ENCODE results near the gene LHX5. TPM values are rescaled to one million over a fixed set of nuclear protein-coding genes. Genes with fewer than 3 reads are reported as not detected.

Gene LHX5
- total RNA-seq, 2 experiments from 2014 or later = not detected

- Mint-ChIP-seq H3K4me3 (no peak overlapping the region), H3K9me3 (ENCODE audit: low read depth) (no peaks in the 10 kb centered on the region), H3K36me3 (ENCODE audit: low read depth) (no peaks in the 10 kb centered on the region), H3K27ac (no peak overlapping the region), H3K4me1 (no peaks in the 10 kb centered on the region), H3K27me3 (peaks cover 3% of the 10 kb centered on the region)
- ChIA-PET POLR2A (interaction anchor here (0.6 kb wide), 1 partner anchor 247 kb away, joined by 5 read pairs; no protein-coding TSS in a partner anchor), CTCF (no interaction called here)
- no peak for DNase-seq
- intact Hi-C loops (cut with DNase I, micrococcal nuclease) = loop anchor here in 1 of 2 experiments (2.0 kb wide), 1 partner anchor 474 kb away; no protein-coding TSS in a partner anchor
- ATAC-seq = no peak
Measured at GRCh38 chr12:113438523-113439300, 33.0 kb downstream of the LHX5 start.

GRCh38 chr12:113437729-113438100, 34.0 kb downstream of the LHX5 start:
- Mint-ChIP-seq H3K27ac (no peak overlapping the region), H3K27me3 (no peaks in the 10 kb centered on the region), H3K9me3 (ENCODE audit: low read depth) (no peaks in the 10 kb centered on the region), H3K36me3 (ENCODE audit: low read depth) (no peaks in the 10 kb centered on the region), H3K4me3 (no peak overlapping the region), H3K4me1 (no peaks in the 10 kb centered on the region)
- ChIA-PET CTCF (no interaction called here), POLR2A (no interaction called here)
- ATAC-seq (no peak), DNase-seq (no peak)
- intact Hi-C loops (cut with DNase I, micrococcal nuclease) = loop anchor here in 1 of 2 experiments (2.0 kb wide), 1 partner anchor 475 kb away; no protein-coding TSS in a partner anchor

- H3K27ac Mint-ChIP-seq = no peak overlapping the region
- ChIA-PET POLR2A (no interaction called here), CTCF (no interaction called here)
- ATAC-seq = no peak
- H3K36me3 Mint-ChIP-seq (ENCODE audit: low read depth) = no peaks in the 10 kb centered on the region
- H3K4me1 Mint-ChIP-seq = no peaks in the 10 kb centered on the region
- no peak overlapping the region for H3K4me3 Mint-ChIP-seq
- no peaks in the 10 kb centered on the region for H3K27me3 Mint-ChIP-seq
- no peak for DNase-seq
- intact Hi-C loops (cut with DNase I, micrococcal nuclease) = no loop called here
- no peaks in the 10 kb centered on the region for H3K9me3 Mint-ChIP-seq (ENCODE audit: low read depth)
Measured at GRCh38 chr12:113436993-113437728, 34.5 kb downstream of the LHX5 start.

- Mint-ChIP-seq H3K4me3 (no peak overlapping the region), H3K27ac (no peak overlapping the region), H3K9me3 (ENCODE audit: low read depth) (no peaks in the 10 kb centered on the region), H3K4me1 (no peaks in the 10 kb centered on the region), H3K27me3 (no peaks in the 10 kb centered on the region), H3K36me3 (ENCODE audit: low read depth) (no peaks in the 10 kb centered on the region)
- CTCF ChIA-PET = no interaction called here
- intact Hi-C loops (cut with DNase I, micrococcal nuclease) = no loop called here
- ATAC-seq (no peak), DNase-seq (no peak)
- POLR2A ChIA-PET = no interaction called here
Measured at GRCh38 chr12:113436586-113436985, 35.1 kb downstream of the LHX5 start.

- H3K36me3 Mint-ChIP-seq (ENCODE audit: low read depth) = no peaks in the 10 kb centered on the region
- ChIA-PET POLR2A (no interaction called here), CTCF (interaction anchor here (1.5 kb wide), 1 partner anchor 10 kb away, joined by 3 read pairs; no protein-coding TSS in a partner anchor)
- peaks cover 4% of the 10 kb centered on the region for H3K27me3 Mint-ChIP-seq
- intact Hi-C loops (cut with DNase I, micrococcal nuclease) = no loop called here
- no peak overlapping the region for H3K27ac Mint-ChIP-seq
- no peaks in the 10 kb centered on the region for H3K4me1 Mint-ChIP-seq
- H3K4me3 Mint-ChIP-seq = no peak overlapping the region
- H3K9me3 Mint-ChIP-seq (ENCODE audit: low read depth) = no peaks in the 10 kb centered on the region
- ATAC-seq (no peak), DNase-seq (no peak)
Measured at GRCh38 chr12:113435367-113435766, 36.3 kb downstream of the LHX5 start.

GRCh38 chr12:113432986-113433385, 38.7 kb downstream of the LHX5 start:
- CTCF ChIA-PET = no interaction called here
- peaks cover 6% of the 10 kb centered on the region for H3K27me3 Mint-ChIP-seq
- H3K4me1 Mint-ChIP-seq = no peaks in the 10 kb centered on the region
- intact Hi-C loops (cut with DNase I, micrococcal nuclease) = no loop called here
- POLR2A ChIA-PET = no interaction called here
- no peak for ATAC-seq
- no peak for DNase-seq
- no peaks in the 10 kb centered on the region for H3K9me3 Mint-ChIP-seq (ENCODE audit: low read depth)
- H3K4me3 Mint-ChIP-seq = no peak overlapping the region
- H3K36me3 Mint-ChIP-seq (ENCODE audit: low read depth) = no peaks in the 10 kb centered on the region
- no peak overlapping the region for H3K27ac Mint-ChIP-seq

- Mint-ChIP-seq H3K27ac (no peak overlapping the region), H3K9me3 (ENCODE audit: low read depth) (no peaks in the 10 kb centered on the region), H3K4me3 (no peak overlapping the region), H3K4me1 (no peaks in the 10 kb centered on the region), H3K27me3 (peaks cover 6% of the 10 kb centered on the region), H3K36me3 (ENCODE audit: low read depth) (no peaks in the 10 kb centered on the region)
- no peak for ATAC-seq
- POLR2A ChIA-PET = no interaction called here
- intact Hi-C loops (cut with DNase I, micrococcal nuclease) = loop anchor here in 1 of 2 experiments (5.0 kb wide), 1 partner anchor 231 kb away; no protein-coding TSS in a partner anchor
- CTCF ChIA-PET = interaction anchor here (1.0 kb wide), 1 partner anchor 66 kb away, joined by 7 read pairs; no protein-coding TSS in a partner anchor
- DNase-seq = no peak
Measured at GRCh38 chr12:113428482-113428881, 43.2 kb downstream of the LHX5 start.

GRCh38 chr12:113427882-113428281, 43.8 kb downstream of the LHX5 start:
- ATAC-seq (no peak), DNase-seq (no peak)
- Mint-ChIP-seq H3K4me3 (no peak overlapping the region), H3K4me1 (peaks cover 2% of the 10 kb centered on the region), H3K27ac (no peak overlapping the region), H3K27me3 (peaks cover 6% of the 10 kb centered on the region), H3K36me3 (ENCODE audit: low read depth) (no peaks in the 10 kb centered on the region), H3K9me3 (ENCODE audit: low read depth) (no peaks in the 10 kb centered on the region)
- CTCF ChIA-PET = no interaction called here
- POLR2A ChIA-PET = no interaction called here
- intact Hi-C loops (cut with DNase I, micrococcal nuclease) = loop anchor here in 1 of 2 experiments (5.0 kb wide), 1 partner anchor 231 kb away; no protein-coding TSS in a partner anchor

- CTCF ChIA-PET = interaction anchor here (0.5 to 2.0 kb wide), 16 partner anchors 9 to 1776 kb away, joined by 3 to 6 read pairs (median 4); partner anchors contain the start of gene SLC8B1
Measured at GRCh38 chr12:113425960-113426453, 45.7 kb downstream of the LHX5 start.

GRCh38 chr12:113424915-113425823, 46.5 kb downstream of the LHX5 start:
- peak; percentile 78 for DNase-seq
- no peak overlapping the region for H3K4me3 Mint-ChIP-seq
- POLR2A ChIA-PET = no interaction called here
- peaks cover 11% of the 10 kb centered on the region for H3K4me1 Mint-ChIP-seq
- ATAC-seq = no peak
- no peaks in the 10 kb centered on the region for H3K9me3 Mint-ChIP-seq (ENCODE audit: low read depth)
- intact Hi-C loops (cut with DNase I, micrococcal nuclease) = loop anchor here (1.0 to 5.0 kb wide), 4 partner anchors 91 to 228 kb away; no protein-coding TSS in a partner anchor
- CTCF ChIA-PET = interaction anchor here (0.5 to 2.0 kb wide), 17 partner anchors 10 to 1777 kb away, joined by 3 to 6 read pairs (median 3); partner anchors contain the start of gene SLC8B1
- peaks cover 2% of the 10 kb centered on the region for H3K27me3 Mint-ChIP-seq
- no peaks in the 10 kb centered on the region for H3K36me3 Mint-ChIP-seq (ENCODE audit: low read depth)
- no peak overlapping the region for H3K27ac Mint-ChIP-seq

More at GRCh38 chr12:113425960-113426453, 45.7 kb downstream of the LHX5 start:
- ATAC-seq (no peak), DNase-seq (no peak)
- no peak overlapping the region for H3K27ac Mint-ChIP-seq
- H3K27me3 Mint-ChIP-seq = peaks cover 6% of the 10 kb centered on the region
- no peaks in the 10 kb centered on the region for H3K36me3 Mint-ChIP-seq (ENCODE audit: low read depth)
- intact Hi-C loops (cut with DNase I, micrococcal nuclease) = loop anchor here (1.0 to 5.0 kb wide), 4 partner anchors 92 to 229 kb away; no protein-coding TSS in a partner anchor
- no peaks in the 10 kb centered on the region for H3K9me3 Mint-ChIP-seq (ENCODE audit: low read depth)
- POLR2A ChIA-PET = no interaction called here
- peaks cover 11% of the 10 kb centered on the region for H3K4me1 Mint-ChIP-seq
- H3K4me3 Mint-ChIP-seq = no peak overlapping the region

GRCh38 chr12:113424456-113424855, 47.2 kb downstream of the LHX5 start:
- Mint-ChIP-seq H3K27ac (no peak overlapping the region), H3K36me3 (ENCODE audit: low read depth) (no peaks in the 10 kb centered on the region), H3K4me1 (peaks cover 11% of the 10 kb centered on the region), H3K27me3 (no peaks in the 10 kb centered on the region), H3K9me3 (ENCODE audit: low read depth) (no peaks in the 10 kb centered on the region), H3K4me3 (no peak overlapping the region)
- no peak for ATAC-seq
- intact Hi-C loops (cut with DNase I, micrococcal nuclease) = no loop called here
- DNase-seq = no peak
- ChIA-PET CTCF (interaction anchor here (1.4 to 2.0 kb wide), 2 partner anchors 19 to 89 kb away, joined by 4 to 6 read pairs; partner anchors contain the start of gene SLC8B1), POLR2A (no interaction called here)
